ENCODE data around the gene DPP6.
"Not testable (repeated sequence)": the region's sequence is repeated elsewhere in the genome, so short reads cannot be mapped to it uniquely, and the experiment has no call there.

The DPP6 gene

DNA sequence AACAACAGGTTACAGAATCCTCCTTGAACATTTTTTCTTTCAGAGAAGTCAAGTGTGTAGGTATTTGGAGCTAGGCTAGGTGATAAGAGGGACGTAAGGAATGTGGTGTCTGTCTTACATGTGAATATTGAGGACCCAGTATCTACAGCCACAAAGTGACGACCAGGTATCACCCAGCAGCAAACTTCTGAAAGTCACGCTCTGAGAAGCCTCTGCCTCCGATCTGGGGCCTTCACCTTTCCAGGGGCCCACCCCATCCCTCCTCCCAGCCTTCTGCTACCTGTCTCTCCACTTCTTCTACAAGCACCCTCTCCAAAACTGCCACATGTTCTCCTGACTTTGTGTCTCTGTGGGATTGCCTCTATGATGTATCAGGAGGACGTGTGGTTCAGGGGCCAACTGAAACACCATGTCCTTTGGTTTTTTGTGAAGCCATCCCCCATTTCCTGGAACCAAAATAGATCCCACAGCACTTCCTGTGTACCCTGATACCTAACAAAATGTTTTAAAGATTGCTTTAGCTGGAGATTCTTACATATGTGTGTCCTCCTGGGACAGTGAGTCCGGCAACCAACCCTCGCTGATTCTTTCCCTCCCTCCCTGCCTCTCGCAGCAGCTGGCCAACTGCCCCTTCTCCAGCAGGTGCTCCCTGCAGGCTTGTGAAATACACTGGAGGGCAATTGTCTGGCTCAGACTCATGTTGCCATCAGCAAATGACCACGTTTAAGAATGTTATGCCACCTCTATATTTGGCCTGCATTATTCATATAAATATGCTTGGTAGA lies 93.9 kb downstream of the DPP6 start:
- not testable (repeated sequence) for H3K36me3 ChIP-seq (ENCODE audit: insufficient read depth, low read length); H3K27me3 ChIP-seq (ENCODE audit: insufficient read depth, low read length, poor library complexity, severe bottlenecking); H3K4me3 ChIP-seq (ENCODE audit: low read length, poor library complexity, severe bottlenecking); H3K9me2 ChIP-seq (replicated peaks; ENCODE audit: low read depth, low read length); H3K4me1 ChIP-seq (ENCODE audit: insufficient read depth, low read length, poor library complexity, severe bottlenecking); H3K4me2 ChIP-seq (ENCODE audit: low read depth, low read length, poor library complexity, severe bottlenecking); H2AFZ ChIP-seq (ENCODE audit: low read length); H3K79me2 ChIP-seq (ENCODE audit: insufficient read depth, low read length); H4K20me1 ChIP-seq (ENCODE audit: insufficient read depth, low read length, poor library complexity, severe bottlenecking); H3K9me3 ChIP-seq (ENCODE audit: insufficient read depth, low read depth, low read length); H3F3A ChIP-seq (ENCODE audit: low read depth); H3K9ac ChIP-seq (ENCODE audit: low read depth, low read length, poor library complexity, severe bottlenecking)

DNA sequence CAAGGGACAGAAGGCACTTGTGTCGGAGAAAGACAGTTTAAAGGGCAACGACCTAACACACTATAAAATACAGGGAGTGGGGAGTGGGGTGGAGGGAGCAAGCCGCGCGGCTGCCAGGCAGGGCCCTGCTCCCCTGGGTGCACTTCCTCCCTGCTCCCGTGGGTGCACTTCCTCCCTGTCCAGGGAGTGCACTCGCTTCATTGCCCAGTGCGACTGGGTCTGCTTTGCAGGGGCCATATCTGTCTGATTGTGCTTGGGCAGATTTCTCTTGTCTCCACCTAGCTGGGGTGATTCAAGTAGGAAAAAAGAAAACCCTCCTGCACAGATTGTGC lies 94.5 kb downstream of the DPP6 start:
- H2AFZ ChIP-seq (ENCODE audit: low read length); H3K79me2 ChIP-seq (ENCODE audit: insufficient read depth, low read length); H3K4me3 ChIP-seq (ENCODE audit: low read length, poor library complexity, severe bottlenecking); H3K9ac ChIP-seq (ENCODE audit: low read depth, low read length, poor library complexity, severe bottlenecking); H3K36me3 ChIP-seq (ENCODE audit: insufficient read depth, low read length); H3K9me2 ChIP-seq (replicated peaks; ENCODE audit: low read depth, low read length); H3K4me1 ChIP-seq (ENCODE audit: insufficient read depth, low read length, poor library complexity, severe bottlenecking); H3K4me2 ChIP-seq (ENCODE audit: low read depth, low read length, poor library complexity, severe bottlenecking); H3K27me3 ChIP-seq (ENCODE audit: insufficient read depth, low read length, poor library complexity, severe bottlenecking); H4K20me1 ChIP-seq (ENCODE audit: insufficient read depth, low read length, poor library complexity, severe bottlenecking); H3F3A ChIP-seq (ENCODE audit: low read depth); H3K9me3 ChIP-seq (ENCODE audit: insufficient read depth, low read depth, low read length): not testable (repeated sequence)

DNA sequence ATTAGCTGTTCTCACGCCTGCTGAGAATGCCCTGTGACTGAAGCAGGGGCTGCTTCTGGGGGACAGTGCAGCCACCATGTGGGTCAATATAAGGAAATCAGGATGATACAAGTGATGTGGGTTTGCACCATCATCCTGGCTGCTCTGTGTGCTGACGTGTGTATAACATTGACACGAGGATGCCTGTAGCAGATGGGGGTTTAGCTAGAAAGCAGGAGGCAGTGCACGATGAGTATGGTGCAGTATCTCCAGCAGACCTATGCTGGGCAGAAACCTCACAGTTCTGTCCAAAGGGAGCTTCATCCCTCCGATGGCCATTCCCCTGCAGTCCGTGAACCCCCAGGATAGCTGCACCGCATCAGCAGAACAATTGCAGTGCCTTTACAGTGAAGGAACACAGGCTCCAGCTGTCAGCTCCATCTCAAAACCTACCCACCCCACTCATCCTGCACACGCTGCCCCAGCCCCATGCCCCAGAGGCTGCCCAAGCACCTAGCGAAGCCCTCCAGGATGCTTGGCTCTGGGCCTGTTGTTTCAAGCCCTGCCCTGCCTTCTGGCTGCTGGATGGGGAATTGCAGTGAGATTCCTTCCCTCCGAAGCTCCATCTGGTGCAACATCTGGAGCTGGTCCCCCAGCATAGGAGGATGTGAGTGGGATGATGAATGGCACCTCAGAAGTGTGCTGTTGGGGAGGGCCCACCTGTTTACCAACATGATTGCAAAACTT lies 96.8 kb downstream of the DPP6 start:
- not testable (repeated sequence) for H3K9me2 ChIP-seq (replicated peaks; ENCODE audit: low read depth, low read length); H4K20me1 ChIP-seq (ENCODE audit: insufficient read depth, low read length, poor library complexity, severe bottlenecking); H3K9me3 ChIP-seq (ENCODE audit: insufficient read depth, low read depth, low read length); H3K4me3 ChIP-seq (ENCODE audit: low read length, poor library complexity, severe bottlenecking); H3K27me3 ChIP-seq (ENCODE audit: insufficient read depth, low read length, poor library complexity, severe bottlenecking); H3F3A ChIP-seq (ENCODE audit: low read depth); H3K79me2 ChIP-seq (ENCODE audit: insufficient read depth, low read length); H3K4me1 ChIP-seq (ENCODE audit: insufficient read depth, low read length, poor library complexity, severe bottlenecking); H3K36me3 ChIP-seq (ENCODE audit: insufficient read depth, low read length); H2AFZ ChIP-seq (ENCODE audit: low read length); H3K4me2 ChIP-seq (ENCODE audit: low read depth, low read length, poor library complexity, severe bottlenecking); H3K9ac ChIP-seq (ENCODE audit: low read depth, low read length, poor library complexity, severe bottlenecking)

DNA sequence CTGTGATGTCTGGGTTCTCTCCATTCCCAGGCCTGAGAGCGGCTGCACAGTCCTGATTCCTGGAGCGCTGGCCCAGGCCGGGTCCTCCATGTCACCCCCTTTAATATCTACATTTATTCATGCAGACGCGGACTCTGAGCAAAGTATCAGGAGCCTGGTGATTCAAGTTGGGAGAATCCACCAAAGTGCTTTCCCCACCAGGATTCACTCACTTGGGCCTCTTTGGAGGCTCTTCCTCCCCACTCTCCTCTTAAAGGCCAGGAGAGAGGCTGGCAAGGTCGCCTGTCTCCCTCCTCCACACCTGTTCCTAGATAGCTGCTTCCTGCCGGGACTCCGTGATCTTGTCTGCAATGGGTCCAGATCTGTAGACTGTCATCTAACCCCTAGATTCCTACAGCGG lies 98.5 kb downstream of the DPP6 start:
- not testable (repeated sequence) for H3F3A ChIP-seq (ENCODE audit: low read depth); H3K9ac ChIP-seq (ENCODE audit: low read depth, low read length, poor library complexity, severe bottlenecking); H3K4me2 ChIP-seq (ENCODE audit: low read depth, low read length, poor library complexity, severe bottlenecking); H2AFZ ChIP-seq (ENCODE audit: low read length); H3K36me3 ChIP-seq (ENCODE audit: insufficient read depth, low read length); H3K27me3 ChIP-seq (ENCODE audit: insufficient read depth, low read length, poor library complexity, severe bottlenecking); H3K79me2 ChIP-seq (ENCODE audit: insufficient read depth, low read length); H3K4me1 ChIP-seq (ENCODE audit: insufficient read depth, low read length, poor library complexity, severe bottlenecking); H4K20me1 ChIP-seq (ENCODE audit: insufficient read depth, low read length, poor library complexity, severe bottlenecking); H3K9me2 ChIP-seq (replicated peaks; ENCODE audit: low read depth, low read length); H3K4me3 ChIP-seq (ENCODE audit: low read length, poor library complexity, severe bottlenecking); H3K9me3 ChIP-seq (ENCODE audit: insufficient read depth, low read depth, low read length)

DNA sequence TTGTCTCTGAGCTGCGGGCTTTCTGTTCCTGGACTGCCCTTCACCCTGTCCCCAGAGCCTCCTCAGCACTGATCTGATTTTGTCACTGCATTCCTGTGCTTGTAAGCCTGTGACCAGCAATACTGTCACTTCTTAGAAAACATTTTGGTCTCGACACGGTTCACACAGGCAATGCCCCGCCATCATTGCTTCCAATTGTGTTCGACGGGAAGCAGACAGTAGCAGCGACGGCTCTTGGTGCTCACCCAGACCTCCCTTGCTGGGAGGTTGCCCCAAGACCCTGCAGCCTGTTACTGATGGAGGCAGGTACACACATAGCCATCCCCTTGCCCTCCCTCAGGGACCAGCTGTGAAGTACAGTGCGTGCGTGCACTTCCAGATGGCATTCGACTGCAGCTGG lies 99.1 kb downstream of the DPP6 start:
- H3K9me3 ChIP-seq (ENCODE audit: insufficient read depth, low read depth, low read length); H3K9me2 ChIP-seq (replicated peaks; ENCODE audit: low read depth, low read length); H3K4me3 ChIP-seq (ENCODE audit: low read length, poor library complexity, severe bottlenecking); H3K4me1 ChIP-seq (ENCODE audit: insufficient read depth, low read length, poor library complexity, severe bottlenecking); H4K20me1 ChIP-seq (ENCODE audit: insufficient read depth, low read length, poor library complexity, severe bottlenecking); H3K4me2 ChIP-seq (ENCODE audit: low read depth, low read length, poor library complexity, severe bottlenecking); H3F3A ChIP-seq (ENCODE audit: low read depth); H3K9ac ChIP-seq (ENCODE audit: low read depth, low read length, poor library complexity, severe bottlenecking); H3K79me2 ChIP-seq (ENCODE audit: insufficient read depth, low read length); H2AFZ ChIP-seq (ENCODE audit: low read length); H3K27me3 ChIP-seq (ENCODE audit: insufficient read depth, low read length, poor library complexity, severe bottlenecking); H3K36me3 ChIP-seq (ENCODE audit: insufficient read depth, low read length): not testable (repeated sequence)

DNA sequence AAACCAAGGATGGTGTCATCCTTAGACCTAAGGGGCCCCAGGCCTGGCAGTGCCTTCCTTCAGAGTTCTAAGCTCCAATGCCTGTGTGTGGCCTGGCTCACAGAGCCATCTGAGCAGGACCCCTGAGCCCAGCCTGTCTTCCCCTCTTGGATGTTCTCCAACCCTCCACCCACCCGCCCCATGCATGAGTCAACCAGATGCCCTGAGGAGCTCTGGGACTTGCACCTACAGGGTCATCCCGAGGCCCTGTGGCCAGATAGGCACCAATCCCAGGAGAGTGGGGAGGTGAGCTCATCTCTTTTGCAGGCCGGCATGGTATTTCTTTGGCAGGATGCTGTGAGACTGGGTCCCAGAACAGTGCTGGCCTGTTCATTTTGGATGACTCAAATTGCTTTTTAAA lies 103.7 kb downstream of the DPP6 start:
- H3K27me3 ChIP-seq (ENCODE audit: insufficient read depth, low read length, poor library complexity, severe bottlenecking); H3K4me3 ChIP-seq (ENCODE audit: low read length, poor library complexity, severe bottlenecking); H3K4me2 ChIP-seq (ENCODE audit: low read depth, low read length, poor library complexity, severe bottlenecking); H4K20me1 ChIP-seq (ENCODE audit: insufficient read depth, low read length, poor library complexity, severe bottlenecking); H3F3A ChIP-seq (ENCODE audit: low read depth); H2AFZ ChIP-seq (ENCODE audit: low read length); H3K4me1 ChIP-seq (ENCODE audit: insufficient read depth, low read length, poor library complexity, severe bottlenecking); H3K9me2 ChIP-seq (replicated peaks; ENCODE audit: low read depth, low read length); H3K9ac ChIP-seq (ENCODE audit: low read depth, low read length, poor library complexity, severe bottlenecking); H3K79me2 ChIP-seq (ENCODE audit: insufficient read depth, low read length); H3K9me3 ChIP-seq (ENCODE audit: insufficient read depth, low read depth, low read length); H3K36me3 ChIP-seq (ENCODE audit: insufficient read depth, low read length): not testable (repeated sequence)

DNA sequence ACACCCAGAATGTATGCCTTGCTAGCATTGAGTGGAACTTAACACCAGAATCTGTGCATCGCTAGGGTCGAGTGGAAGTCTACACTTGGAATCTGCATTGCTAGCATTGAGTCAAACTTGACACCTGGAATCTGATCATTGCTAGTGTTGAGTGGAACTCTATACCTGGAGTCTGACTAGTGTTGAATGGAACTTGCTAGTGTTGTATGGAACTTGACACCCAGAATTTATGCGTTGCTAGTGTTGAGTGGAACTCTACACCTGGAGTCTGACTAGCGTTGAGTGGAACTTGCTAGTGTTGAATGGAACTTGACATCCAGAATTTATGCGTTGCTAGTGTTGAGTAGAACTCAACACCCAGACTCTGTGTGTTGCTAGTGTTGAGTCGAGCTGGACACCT lies 110.7 kb downstream of the DPP6 start:
- H2AFZ ChIP-seq (ENCODE audit: low read length); H4K20me1 ChIP-seq (ENCODE audit: insufficient read depth, low read length, poor library complexity, severe bottlenecking); H3K27me3 ChIP-seq (ENCODE audit: insufficient read depth, low read length, poor library complexity, severe bottlenecking); H3F3A ChIP-seq (ENCODE audit: low read depth); H3K4me1 ChIP-seq (ENCODE audit: insufficient read depth, low read length, poor library complexity, severe bottlenecking); H3K9ac ChIP-seq (ENCODE audit: low read depth, low read length, poor library complexity, severe bottlenecking); H3K79me2 ChIP-seq (ENCODE audit: insufficient read depth, low read length); H3K4me3 ChIP-seq (ENCODE audit: low read length, poor library complexity, severe bottlenecking); H3K9me2 ChIP-seq (replicated peaks; ENCODE audit: low read depth, low read length); H3K9me3 ChIP-seq (ENCODE audit: insufficient read depth, low read depth, low read length); H3K36me3 ChIP-seq (ENCODE audit: insufficient read depth, low read length); H3K4me2 ChIP-seq (ENCODE audit: low read depth, low read length, poor library complexity, severe bottlenecking): not testable (repeated sequence)

Data from Loucy (cell line).